Measurements from ENCODE around the gene PKP1.

DNA sequence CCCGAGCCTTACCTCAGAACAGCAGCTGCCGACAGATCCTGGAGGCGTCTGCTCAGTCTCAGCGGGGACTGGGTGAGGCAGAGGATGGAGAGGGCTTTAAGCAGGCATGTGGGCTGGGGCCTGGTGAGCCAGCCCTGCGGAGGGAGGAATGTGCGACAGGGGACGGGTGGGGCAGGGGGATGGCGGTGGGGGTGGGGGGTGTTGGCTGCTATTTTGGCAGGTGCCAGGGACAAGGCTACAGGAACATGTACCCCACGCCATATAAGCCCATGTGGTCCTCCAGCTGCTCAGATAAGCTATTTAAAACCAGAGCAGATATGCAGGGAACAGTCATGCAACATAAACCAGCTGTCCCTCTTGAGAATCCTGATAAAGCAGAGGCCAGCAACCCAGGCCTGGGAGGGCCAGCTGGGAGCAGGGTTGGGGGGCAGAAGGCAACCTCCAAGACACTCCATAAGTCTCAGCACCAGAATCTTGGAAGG, 94.3 kb downstream of the PKP1 start, which contains the start of gene TNNT2:
- TF ChIP-seq, protein P1, sequence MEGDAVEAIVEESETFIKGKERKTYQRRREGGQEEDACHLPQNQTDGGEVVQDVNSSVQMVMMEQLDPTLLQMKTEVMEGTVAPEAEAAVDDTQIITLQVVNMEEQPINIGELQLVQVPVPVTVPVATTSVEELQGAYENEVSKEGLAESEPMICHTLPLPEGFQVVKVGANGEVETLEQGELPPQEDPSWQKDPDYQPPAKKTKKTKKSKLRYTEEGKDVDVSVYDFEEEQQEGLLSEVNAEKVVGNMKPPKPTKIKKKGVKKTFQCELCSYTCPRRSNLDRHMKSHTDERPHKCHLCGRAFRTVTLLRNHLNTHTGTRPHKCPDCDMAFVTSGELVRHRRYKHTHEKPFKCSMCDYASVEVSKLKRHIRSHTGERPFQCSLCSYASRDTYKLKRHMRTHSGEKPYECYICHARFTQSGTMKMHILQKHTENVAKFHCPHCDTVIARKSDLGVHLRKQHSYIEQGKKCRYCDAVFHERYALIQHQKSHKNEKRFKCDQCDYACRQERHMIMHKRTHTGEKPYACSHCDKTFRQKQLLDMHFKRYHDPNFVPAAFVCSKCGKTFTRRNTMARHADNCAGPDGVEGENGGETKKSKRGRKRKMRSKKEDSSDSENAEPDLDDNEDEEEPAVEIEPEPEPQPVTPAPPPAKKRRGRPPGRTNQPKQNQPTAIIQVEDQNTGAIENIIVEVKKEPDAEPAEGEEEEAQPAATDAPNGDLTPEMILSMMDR (IDR thresholded peaks at IDR 0.05; ENCODE audit: low read depth, low read length, poor library complexity, severe bottlenecking), result no peak
- no peak for TF ChIP-seq EZH2phosphoT487 (IDR thresholded peaks at IDR 0.05; ENCODE audit: borderline replicate concordance, low read length)

All from DOHH2 (cell line).